22Rv1 (cell line): ENCODE results near the gene GSPT1.

Experiments
- ZFX ChIP-seq: fragments of 450-650 bp; IDR thresholded peaks from 2 replicates; pipeline ENCODE4 v1.6.1; 2017; ENCODE audit warnings: antibody characterized with exemption, borderline replicate concordance
- TF ChIP-seq, protein P1 (sequence below): fragments of 450-650 bp; IDR thresholded peaks from 2 replicates; pipeline ENCODE4 v1.5.1; 2017; ENCODE audit warnings: mild to moderate bottlenecking

GRCh38 chr16:11870399-11870798 is 45.4 kb downstream of the GSPT1 start:
- TF ChIP-seq, protein P1, sequence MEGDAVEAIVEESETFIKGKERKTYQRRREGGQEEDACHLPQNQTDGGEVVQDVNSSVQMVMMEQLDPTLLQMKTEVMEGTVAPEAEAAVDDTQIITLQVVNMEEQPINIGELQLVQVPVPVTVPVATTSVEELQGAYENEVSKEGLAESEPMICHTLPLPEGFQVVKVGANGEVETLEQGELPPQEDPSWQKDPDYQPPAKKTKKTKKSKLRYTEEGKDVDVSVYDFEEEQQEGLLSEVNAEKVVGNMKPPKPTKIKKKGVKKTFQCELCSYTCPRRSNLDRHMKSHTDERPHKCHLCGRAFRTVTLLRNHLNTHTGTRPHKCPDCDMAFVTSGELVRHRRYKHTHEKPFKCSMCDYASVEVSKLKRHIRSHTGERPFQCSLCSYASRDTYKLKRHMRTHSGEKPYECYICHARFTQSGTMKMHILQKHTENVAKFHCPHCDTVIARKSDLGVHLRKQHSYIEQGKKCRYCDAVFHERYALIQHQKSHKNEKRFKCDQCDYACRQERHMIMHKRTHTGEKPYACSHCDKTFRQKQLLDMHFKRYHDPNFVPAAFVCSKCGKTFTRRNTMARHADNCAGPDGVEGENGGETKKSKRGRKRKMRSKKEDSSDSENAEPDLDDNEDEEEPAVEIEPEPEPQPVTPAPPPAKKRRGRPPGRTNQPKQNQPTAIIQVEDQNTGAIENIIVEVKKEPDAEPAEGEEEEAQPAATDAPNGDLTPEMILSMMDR: no peak
- TF ChIP-seq ZFX: no peak
